Body of pancreas (tissue), 4 donors: ENCODE results near the gene METTL3. TPM values are rescaled to one million over a fixed set of nuclear protein-coding genes. Genes with fewer than 3 reads are reported as not detected.

Source experiments
- ATAC-seq: fragments of 150-250 bp; one replicate; pipeline ENCODE4 v1.9.1; 2016
- DNase-seq, 4 donors: peaks; one replicate each; pipeline ENCODE4 v3.0.0-alpha.2; 2019
- H3K27ac ChIP-seq, 4 donors: fragments of 200-600 bp; sonication (generic); 1 replicate in 3 of 4; 2 replicates in 1 of 4; pipeline versions ENCODE4 v1.5.1 to v1.6.1; 2016 to 2019; ENCODE audit warnings: mild to moderate bottlenecking in 1 of 4, mixed read lengths in 1 of 4, moderate library complexity in 1 of 4
- H3K27me3 ChIP-seq, 2 donors: fragments of 200-600 bp; sonication (generic); one replicate each; pipeline ENCODE4 v1.6.0; 2016; ENCODE audit warnings: mild to moderate bottlenecking in 1 of 2
- H3K36me3 ChIP-seq, 2 donors: fragments of 200-600 bp; sonication (generic); replicated peaks in 1 of 2; 2 replicates each; pipeline ENCODE4 v1.5.1; 2016; ENCODE audit warnings: low read depth in 2 of 2; ENCODE audit not compliant: insufficient read depth in 1 of 2
- H3K4me1 ChIP-seq: fragments of 200-600 bp; sonication (generic); one replicate; pipeline ENCODE4 v1.6.0; 2016
- H3K4me3 ChIP-seq, 2 donors: fragments of 200-600 bp; sonication (generic); 1 replicate in 1 of 2; 2 replicates in 1 of 2; pipeline ENCODE4 v1.5.1; 2016 to 2019
- H3K9me3 ChIP-seq, 3 donors: fragments of 200-600 bp; sonication (generic); 1 replicate in 2 of 3; 2 replicates in 1 of 3; pipeline ENCODE4 v1.5.1; 2016
- CTCF ChIP-seq, 7 experiments: fragments of 450-650 bp in 4 of 7; fragments of 200-600 bp in 3 of 7; sonication (generic) in 3 of 7; IDR thresholded peaks; one replicate each; pipeline ENCODE4 v1.5.1; 2016 to 2019; ENCODE audit warnings: antibody characterized with exemption in 7 of 7
- POLR2A ChIP-seq, 3 donors: fragments of 450-650 bp; IDR thresholded peaks; one replicate each; pipeline ENCODE4 v1.6.1; 2016; ENCODE audit warnings: antibody characterized with exemption in 3 of 3, mild to moderate bottlenecking in 2 of 3
- WGBS, 2 donors: methylation state at CpG; one replicate each; pipeline ENCODE4 v1.1.5; 2017; 5-methylcytosine and 5-hydroxymethylcytosine counted together
- intact Hi-C: fragments of 100-400 bp; cut with DNase I; formaldehyde crosslinking; loops from one replicate; pipeline ENCODE4 v1.15.1; 2023
- total RNA-seq, 2 donors: library from RNA; depleted of rRNA; stranded (reverse); fragments of >200 nt; gene quantifications; one replicate each; pipeline ENCODE4 v1.1.0, GENCODE V29; 2016

METTL3 gene
- total RNA-seq, 2 donors from 2014 or later = 49.8 to 69.2 TPM

- ATAC-seq (no peak), DNase-seq (no peak)
- no peaks in the 10 kb centered on the region for H3K27me3 ChIP-seq
- no peak overlapping the region for H3K4me3 ChIP-seq
- no peak overlapping the region for H3K27ac ChIP-seq
- H3K4me1 ChIP-seq = peaks cover 9% of the 10 kb centered on the region
- H3K36me3 ChIP-seq = no peaks in the 10 kb centered on the region
- intact Hi-C loops = no loop called here
- TF ChIP-seq CTCF (IDR thresholded peaks at IDR 0.05) = no peak
- TF ChIP-seq POLR2A (IDR thresholded peaks at IDR 0.05) = no peak
- WGBS, 2 donors = 78 to 83% methylated on average over 6 of the region's 7 CpGs
- no peaks in the 10 kb centered on the region for H3K9me3 ChIP-seq
Measured at GRCh38 chr14:21523203-21523602, 12.1 kb upstream of the METTL3 start.

- H3K9me3 ChIP-seq = no peaks in the 10 kb centered on the region
- H3K27me3 ChIP-seq = no peaks in the 10 kb centered on the region
- peaks cover under 1% of the 10 kb centered on the region for H3K4me1 ChIP-seq
- H3K36me3 ChIP-seq = no peaks in the 10 kb centered on the region
- WGBS, 2 donors = 76 to 91% methylated on average over 2 of the region's 2 CpGs
- no peak for TF ChIP-seq CTCF (IDR thresholded peaks at IDR 0.05)
- TF ChIP-seq POLR2A (IDR thresholded peaks at IDR 0.05) = no peak
- H3K4me3 ChIP-seq = no peak overlapping the region
- ATAC-seq = no peak
- H3K27ac ChIP-seq = no peak overlapping the region
- DNase-seq = no peak
- intact Hi-C loops = no loop called here
Measured at GRCh38 chr14:21521501-21521900, 10.4 kb upstream of the METTL3 start.

- 38 to 41% methylated on average over 1 of the region's 1 CpG for WGBS, 2 donors
- Histone ChIP-seq H3K36me3 (no peaks in the 10 kb centered on the region), H3K27ac (no peak overlapping the region), H3K4me3 (no peak overlapping the region), H3K9me3 (no peaks in the 10 kb centered on the region), H3K4me1 (no peaks in the 10 kb centered on the region), H3K27me3 (no peaks in the 10 kb centered on the region)
- no peak for ATAC-seq
- intact Hi-C loops = no loop called here
- no peak for DNase-seq
- TF ChIP-seq CTCF (IDR thresholded peaks at IDR 0.05) = no peak
- no peak for TF ChIP-seq POLR2A (IDR thresholded peaks at IDR 0.05)
Measured at GRCh38 chr14:21520767-21521166, 9.6 kb upstream of the METTL3 start.

- intact Hi-C loops = no loop called here
- H3K27ac ChIP-seq = no peak overlapping the region
- DNase-seq (no peak), ATAC-seq (no peak)
- H3K27me3 ChIP-seq = no peaks in the 10 kb centered on the region
- WGBS, 2 donors = 75 to 76% methylated on average over 2 of the region's 2 CpGs
- TF ChIP-seq CTCF (IDR thresholded peaks at IDR 0.05) (no peak), POLR2A (IDR thresholded peaks at IDR 0.05) (no peak)
- no peaks in the 10 kb centered on the region for H3K36me3 ChIP-seq
- no peaks in the 10 kb centered on the region for H3K4me1 ChIP-seq
- H3K9me3 ChIP-seq = no peaks in the 10 kb centered on the region
- H3K4me3 ChIP-seq = no peak overlapping the region
Measured at GRCh38 chr14:21518725-21519124, 7.6 kb upstream of the METTL3 start.

GRCh38 chr14:21514341-21514740 is 3.2 kb upstream of the METTL3 start:
- DNase-seq = no peak
- H3K4me1 ChIP-seq = peaks cover 16% of the 10 kb centered on the region
- H3K27ac ChIP-seq = no peak overlapping the region
- no peak overlapping the region for H3K4me3 ChIP-seq
- WGBS, 2 donors = 93 to 95% methylated on average over 1 of the region's 1 CpG
- TF ChIP-seq CTCF (IDR thresholded peaks at IDR 0.05) (no peak), POLR2A (IDR thresholded peaks at IDR 0.05) (no peak)
- no peak for ATAC-seq
- intact Hi-C loops = no loop called here
- no peaks in the 10 kb centered on the region for H3K36me3 ChIP-seq
- H3K27me3 ChIP-seq = no peaks in the 10 kb centered on the region
- H3K9me3 ChIP-seq = no peaks in the 10 kb centered on the region
